Kidney capillary endothelial cell (primary cell): Measurements from ENCODE around the gene SERAC1.

Experiments used
- DNase-seq: peaks from one replicate; pipeline ENCODE4 v3.0.0-alpha.2; 2018; ENCODE audit warnings: low spot score

The SERAC1 gene

GRCh38 chr6:158077676-158078075 lies 90.4 kb downstream of the SERAC1 start:
- no peak for DNase-seq

- no peak for DNase-seq
Observed at GRCh38 chr6:158076548-158076947, 91.5 kb downstream of the SERAC1 start.

GRCh38 chr6:158073776-158074175 lies 94.3 kb downstream of the SERAC1 start:
- DNase-seq: no peak

- peak; percentile 77 for DNase-seq
Observed at GRCh38 chr6:158072083-158072721, 95.9 kb downstream of the SERAC1 start.

GRCh38 chr6:158071121-158072082 lies 96.7 kb downstream of the SERAC1 start:
- no peak for DNase-seq

DNA sequence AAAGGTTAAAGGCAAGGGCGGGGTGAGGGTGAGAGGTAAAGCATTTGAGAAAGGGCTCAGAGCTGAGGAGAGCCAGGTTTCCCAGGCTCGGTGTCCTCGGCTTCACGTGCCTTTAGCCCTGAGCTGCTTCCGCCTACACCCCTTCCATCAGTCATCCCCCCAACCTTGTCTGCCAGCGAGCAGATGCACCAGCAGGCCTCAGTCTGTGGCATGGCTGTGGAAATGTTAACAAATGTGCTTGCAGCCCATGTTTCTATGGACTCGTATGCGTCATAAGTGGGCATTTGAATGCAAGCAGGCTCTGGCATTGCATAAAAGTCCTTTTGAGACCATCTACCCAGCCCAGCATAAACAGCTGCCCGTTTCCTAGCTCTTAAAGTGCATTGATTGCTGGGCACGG lies 97.5 kb downstream of the SERAC1 start:
- no peak for DNase-seq

- peak; percentile 99 for DNase-seq
Observed at GRCh38 chr6:158069800-158070195, 98.3 kb downstream of the SERAC1 start.

- peak; percentile 81 for DNase-seq
Observed at GRCh38 chr6:158068893-158069799, 98.9 kb downstream of the SERAC1 start.

- DNase-seq: no peak
Observed at GRCh38 chr6:158068156-158068892, 99.7 kb downstream of the SERAC1 start.

- no peak for DNase-seq
Observed at GRCh38 chr6:158067436-158068015, 100.5 kb downstream of the SERAC1 start.

GRCh38 chr6:158066136-158066781 lies 101.8 kb downstream of the SERAC1 start:
- no peak for DNase-seq

GRCh38 chr6:158064725-158065251 lies 103.3 kb downstream of the SERAC1 start:
- no peak for DNase-seq

- DNase-seq: no peak
Observed at GRCh38 chr6:158063736-158064135, 104.3 kb downstream of the SERAC1 start.

DNA sequence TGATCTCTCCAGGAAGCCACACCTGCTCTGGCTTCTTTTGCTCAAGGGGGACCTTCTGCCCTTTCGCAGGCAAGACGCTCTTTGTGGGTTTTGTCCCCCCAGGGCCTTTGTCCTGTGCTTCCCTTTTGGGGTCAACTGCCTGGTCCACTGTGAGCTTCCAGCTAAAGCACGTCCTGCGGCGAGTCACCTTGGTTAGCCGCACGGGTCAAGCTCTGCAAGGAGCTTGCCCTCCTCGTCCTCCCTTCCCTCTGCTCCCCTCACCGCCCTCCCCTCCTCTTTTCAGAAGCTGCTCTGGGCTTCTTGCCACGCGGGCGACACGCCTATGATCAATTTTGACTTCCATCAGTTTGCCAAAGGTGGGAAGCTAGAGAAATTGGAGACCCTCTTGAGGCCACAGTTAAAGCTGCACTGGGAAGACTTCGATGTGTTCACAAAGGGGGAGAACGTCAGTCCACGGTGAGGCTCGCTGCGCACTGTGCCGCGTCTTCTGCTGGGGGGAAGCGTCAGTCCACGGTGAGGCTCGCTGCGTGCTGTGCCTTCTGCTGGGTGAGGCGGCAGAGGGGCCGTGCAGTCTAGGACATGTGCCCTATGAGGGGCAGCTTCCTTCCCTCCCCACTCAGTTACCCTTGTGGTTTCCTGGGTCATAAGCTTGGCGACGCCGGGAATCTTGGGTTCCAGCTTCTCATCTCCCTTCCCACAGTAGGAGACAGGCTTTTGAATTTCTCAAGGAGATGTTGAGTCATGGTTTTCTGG lies 106.2 kb downstream of the SERAC1 start:
- DNase-seq: no peak

- no peak for DNase-seq
Observed at GRCh38 chr6:158061361-158061708, 106.7 kb downstream of the SERAC1 start.

DNA sequence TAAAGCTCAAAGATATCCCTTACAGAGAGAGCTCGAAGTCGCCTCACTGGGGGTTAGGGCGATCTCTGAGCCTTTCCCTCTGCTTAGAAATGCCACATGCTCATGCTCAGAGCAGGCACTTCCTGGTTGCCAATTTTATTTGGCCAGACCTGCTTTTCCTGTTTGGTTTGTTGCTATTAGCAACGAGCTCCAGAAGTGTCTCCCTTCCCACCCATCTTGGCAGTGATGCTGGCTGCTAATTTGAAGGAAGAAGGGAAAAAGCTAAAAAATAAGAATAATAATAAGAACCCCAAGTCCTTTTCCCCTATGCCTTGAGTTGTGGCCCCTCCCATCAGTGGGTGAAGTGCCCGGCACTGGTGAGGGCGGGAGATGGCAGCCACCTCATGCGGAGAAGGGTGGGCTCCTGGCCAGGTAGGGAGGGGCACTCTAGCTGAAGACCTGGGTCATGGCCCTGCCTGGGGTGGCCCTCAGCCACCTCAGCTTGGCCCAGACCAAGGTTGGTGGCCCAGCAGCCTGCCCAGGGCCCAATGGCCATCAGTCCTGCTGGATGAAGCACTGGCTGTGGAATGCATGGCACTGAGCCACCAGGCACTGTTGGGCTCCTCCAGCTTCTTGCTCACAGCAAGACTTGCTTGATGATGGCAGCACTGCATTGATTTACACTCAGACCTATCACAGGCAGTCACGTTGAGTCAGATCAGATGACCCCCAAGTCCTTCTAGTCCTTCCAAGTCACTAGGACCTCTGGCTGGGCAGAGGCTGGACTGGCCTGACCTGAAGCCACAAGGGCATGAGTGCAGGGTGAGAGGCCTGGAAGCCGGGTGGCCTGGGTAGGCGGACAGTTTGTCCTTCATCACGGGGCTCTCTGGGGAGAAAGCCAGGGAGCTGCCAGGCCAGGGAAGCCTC lies 107.4 kb downstream of the SERAC1 start:
- peak; percentile 83 for DNase-seq
